ENCODE measurements around the gene PNMA5.
"Not testable (repeated sequence)": the region's sequence is repeated elsewhere in the genome, so short reads cannot be mapped to it uniquely, and the experiment has no call there.

PNMA5 gene

GRCh38 chrX:152993933-152994332 is at the start of gene PNMA5:
Gene PNMA5 (minus strand): TSS chrX:152994116. CDS start chrX:152991598, 2,518 bp downstream.
- DNase-seq (ENCODE audit: low read depth) = no peak
- no peak within 1 kb of the TSS for H3K4me3 ChIP-seq (ENCODE audit: low read depth, low read length)
- TF ChIP-seq CTCF (IDR thresholded peaks at IDR 0.05; ENCODE audit: low read depth, low read length) (no peak), MYC (IDR thresholded peaks at IDR 0.05; ENCODE audit: low read depth, low read length) (no peak)

- DNase-seq (ENCODE audit: low read depth) = peak; percentile 63
- peak; percentile 7; the same call in 1 of the 2 replicates for TF ChIP-seq MAX (IDR thresholded peaks at IDR 0.05; ENCODE audit: low read depth, low read length)
- peak; percentile 58 for TF ChIP-seq CTCF (IDR thresholded peaks at IDR 0.05; ENCODE audit: low read depth, low read length)
- no peak for TF ChIP-seq MYC (IDR thresholded peaks at IDR 0.05; ENCODE audit: low read depth, low read length)
- TF ChIP-seq POLR2A (IDR thresholded peaks at IDR 0.05; ENCODE audit: extremely low read depth, insufficient read length) = no peak
- no peak overlapping the region for H3K4me3 ChIP-seq (ENCODE audit: low read depth, low read length)
These were observed 38.6 kb upstream of the PNMA5 start for GRCh38 chrX:153032397-153033118.

- TF ChIP-seq CTCF (IDR thresholded peaks at IDR 0.05; ENCODE audit: low read depth, low read length) (no peak), MAX (IDR thresholded peaks at IDR 0.05; ENCODE audit: low read depth, low read length) (no peak), MYC (IDR thresholded peaks at IDR 0.05; ENCODE audit: low read depth, low read length) (no peak), POLR2A (IDR thresholded peaks at IDR 0.05; ENCODE audit: extremely low read depth, insufficient read length) (no peak)
- no peak overlapping the region for H3K4me3 ChIP-seq (ENCODE audit: low read depth, low read length)
- no peak for DNase-seq (ENCODE audit: low read depth)
These were observed 36.9 kb upstream of the PNMA5 start for GRCh38 chrX:153030801-153031200.

- H3K4me3 ChIP-seq (ENCODE audit: low read depth, low read length) = no peak overlapping the region
- TF ChIP-seq POLR2A (IDR thresholded peaks at IDR 0.05; ENCODE audit: extremely low read depth, insufficient read length) (no peak), MYC (IDR thresholded peaks at IDR 0.05; ENCODE audit: low read depth, low read length) (no peak)
- DNase-seq (ENCODE audit: low read depth) = no peak
These were observed 36.0 kb upstream of the PNMA5 start for GRCh38 chrX:153029875-153030274.

- TF ChIP-seq POLR2A (IDR thresholded peaks at IDR 0.05; ENCODE audit: extremely low read depth, insufficient read length) (no peak), MAX (IDR thresholded peaks at IDR 0.05; ENCODE audit: low read depth, low read length) (no peak)
- DNase-seq (ENCODE audit: low read depth) = no peak
- H3K4me3 ChIP-seq (ENCODE audit: low read depth, low read length) = no peak overlapping the region
These were observed 35.2 kb upstream of the PNMA5 start for GRCh38 chrX:153029162-153029561.

GRCh38 chrX:153028487-153028886 is 34.6 kb upstream of the PNMA5 start:
- DNase-seq (ENCODE audit: low read depth); H3K4me3 ChIP-seq (ENCODE audit: low read depth, low read length): not testable (repeated sequence)

- DNase-seq (ENCODE audit: low read depth); H3K4me3 ChIP-seq (ENCODE audit: low read depth, low read length): not testable (repeated sequence)
These were observed 32.6 kb upstream of the PNMA5 start for GRCh38 chrX:153026501-153026900.

GRCh38 chrX:153019166-153019565 is 25.2 kb upstream of the PNMA5 start:
- no peak overlapping the region for H3K4me3 ChIP-seq (ENCODE audit: low read depth, low read length)
- TF ChIP-seq MAX (IDR thresholded peaks at IDR 0.05; ENCODE audit: low read depth, low read length) = no peak
- TF ChIP-seq MYC (IDR thresholded peaks at IDR 0.05; ENCODE audit: low read depth, low read length) = no peak
- no peak for TF ChIP-seq POLR2A (IDR thresholded peaks at IDR 0.05; ENCODE audit: extremely low read depth, insufficient read length)
- no peak for TF ChIP-seq CTCF (IDR thresholded peaks at IDR 0.05; ENCODE audit: low read depth, low read length)
- DNase-seq (ENCODE audit: low read depth) = no peak

GRCh38 chrX:153017174-153017573 is 23.3 kb upstream of the PNMA5 start:
- not testable (repeated sequence) for DNase-seq (ENCODE audit: low read depth); H3K4me3 ChIP-seq (ENCODE audit: low read depth, low read length)

Measured in NB4 (cell line).